K562 (cell line): ENCODE measurements around the gene HNRNPA2B1. TPM values are rescaled to one million over a fixed set of nuclear protein-coding genes. Genes with fewer than 3 reads are reported as not detected.
A peak's percentile ranks its signal among the peaks of the same experiment; 100 is the strongest.

Source experiments
- DNMT1 ChIP-seq: fragments of 450-650 bp; IDR thresholded peaks from 2 replicates; pipeline ENCODE4 v1.6.1; 2016; ENCODE audit warnings: antibody characterized with exemption, mild to moderate bottlenecking
- GATAD2A ChIP-seq: fragments of 450-650 bp; IDR thresholded peaks from 2 replicates; pipeline ENCODE4 v1.6.1; 2017
- MAFG ChIP-seq: fragments of 450-650 bp; conservative IDR thresholded peaks from 2 replicates; pipeline ENCODE4 v1.6.1; 2016; ENCODE audit warnings: missing genetic modification characterization, missing compliant biosample characterization
- NCOR1 ChIP-seq: fragments of 450-650 bp; IDR thresholded peaks from 2 replicates; pipeline ENCODE4 v1.6.1; 2016; ENCODE audit warnings: mild to moderate bottlenecking, moderate library complexity
- NFRKB ChIP-seq: fragments of 450-650 bp; IDR thresholded peaks from 2 replicates; pipeline ENCODE4 v1.6.1; 2016; ENCODE audit warnings: low read depth
- PRMT5 ChIP-seq: sonication (generic); formaldehyde crosslinking; IDR thresholded peaks from 2 replicates; pipeline ENCODE4 v1.5.0; 2020; ENCODE audit warnings: missing genetic modification reagents
- RBM25 ChIP-seq: fragments of 200-400 bp; formaldehyde crosslinking; IDR thresholded peaks from 2 replicates; pipeline ENCODE4 v1.6.1; 2018; ENCODE audit warnings: low read length, low read depth, moderate library complexity; ENCODE audit not compliant: severe bottlenecking
- SMC3 ChIP-seq: conservative IDR thresholded peaks from 2 replicates; pipeline ENCODE4 v1.6.1; 2011; ENCODE audit warnings: low read depth, low read length, improper control_type of control experiment; ENCODE audit not compliant: insufficient read depth
- SRF ChIP-seq, 2 experiments: fragments of 250-450, 450-650 bp in 1 of 2; sonication (Bioruptor Pico) in 1 of 2; sonication (generic) in 1 of 2; formaldehyde crosslinking; IDR thresholded peaks; 2 replicates each; pipeline versions ENCODE4 v1.5.0 to v1.5.1; 2020 to 2022; ENCODE audit warnings: mild to moderate bottlenecking in 1 of 2, missing genetic modification reagents in 1 of 2
- TAL1 ChIP-seq: fragments of 450-650 bp; IDR thresholded peaks from 2 replicates; pipeline ENCODE4 v1.6.1; 2016; ENCODE audit warnings: mild to moderate bottlenecking
- TCF3 ChIP-seq: sonication (generic); formaldehyde crosslinking; IDR thresholded peaks from 2 replicates; pipeline ENCODE4 v1.4.0; 2020; ENCODE audit warnings: mild to moderate bottlenecking, missing genetic modification reagents
- TEAD4 ChIP-seq, 2 experiments: sonication (generic) in 1 of 2; formaldehyde crosslinking in 1 of 2; IDR thresholded peaks; 2 replicates each; pipeline versions ENCODE4 v1.6.1 to v1.8.0; 2012 to 2022; ENCODE audit warnings: borderline replicate concordance in 1 of 2, inconsistent platforms in 1 of 2, low read length in 1 of 2, mild to moderate bottlenecking in 1 of 2, missing genetic modification reagents in 1 of 2
- TGIF2 ChIP-seq: sonication (generic); formaldehyde crosslinking; IDR thresholded peaks from 2 replicates; pipeline ENCODE4 v1.8.1; 2022; ENCODE audit warnings: mild to moderate bottlenecking, missing genetic modification reagents, moderate library complexity
- ZBTB7A ChIP-seq: IDR thresholded peaks from 2 replicates; pipeline ENCODE4 v1.6.1; 2011; ENCODE audit warnings: low read depth, mild to moderate bottlenecking, low read length, moderate library complexity, borderline replicate concordance; ENCODE audit not compliant: control insufficient read depth
- ZFX ChIP-seq: sonication (generic); formaldehyde crosslinking; IDR thresholded peaks from 2 replicates; pipeline ENCODE4 v1.8.0; 2022; ENCODE audit warnings: mild to moderate bottlenecking, missing genetic modification reagents, moderate library complexity
- polyA plus RNA-seq, 8 experiments: library from polyadenylated mRNA; depleted of rRNA in 4 of 8; stranded (reverse) in 5 of 8; unstranded in 3 of 8; fragments of >200 nt; fragmentation: Nextera tagmentation in 2 of 8; fragmentation: Illumina TruSeq in 1 of 8; extraction: Ambion mirVana in 2 of 8; extraction: Trizol in 1 of 8; gene quantifications; 2 replicates each; pipeline versions ENCODE4 v1.2.1 to v1.2.3, GENCODE V29; 2011 to 2014; ENCODE audit warnings: inconsistent platforms in 1 of 8, missing spikeins in 1 of 8
- total RNA-seq, 7 experiments: library from RNA; depleted of rRNA in 6 of 7; stranded (reverse); fragments of >200 nt in 6 of 7; fragmentation: Illumina TruSeq in 2 of 7; extraction: Trizol in 2 of 7; gene quantifications; 2 replicates each; pipeline versions ENCODE4 v1.2.1 to v1.2.3, GENCODE V29; 2011 to 2021; ENCODE audit warnings: low replicate concordance in 1 of 7
- TF ChIP-seq, protein P1 (sequence below): fragments of 450-650 bp; formaldehyde crosslinking; conservative IDR thresholded peaks from 2 replicates; pipeline ENCODE4 v1.4.0; 2022; ENCODE audit warnings: mild to moderate bottlenecking, missing genetic modification characterization
- TF ChIP-seq, protein P2 (sequence below): fragments of 200-400 bp; formaldehyde crosslinking; IDR thresholded peaks from 2 replicates; pipeline ENCODE4 v1.6.1; 2017; ENCODE audit warnings: mild to moderate bottlenecking, low read depth, low read length, moderate library complexity
- TF ChIP-seq, protein P3 (sequence below): fragments of 250-450 bp; sonication (Bioruptor Pico); IDR thresholded peaks from 2 replicates; pipeline ENCODE4 v1.5.0; 2021; ENCODE audit warnings: mild to moderate bottlenecking, moderate library complexity
- TF ChIP-seq, protein P4 (sequence below): sonication (generic); formaldehyde crosslinking; IDR thresholded peaks from 2 replicates; pipeline ENCODE4 v1.8.1; 2023; ENCODE audit warnings: mild to moderate bottlenecking, missing genetic modification reagents

Gene HNRNPA2B1
- total and polyA plus RNA-seq, 9 of the 15 experiments (the other 6 are each of a cell fraction or from before 2014, with no cell fraction given): 630 to 1,989 (median 865) TPM

DNA sequence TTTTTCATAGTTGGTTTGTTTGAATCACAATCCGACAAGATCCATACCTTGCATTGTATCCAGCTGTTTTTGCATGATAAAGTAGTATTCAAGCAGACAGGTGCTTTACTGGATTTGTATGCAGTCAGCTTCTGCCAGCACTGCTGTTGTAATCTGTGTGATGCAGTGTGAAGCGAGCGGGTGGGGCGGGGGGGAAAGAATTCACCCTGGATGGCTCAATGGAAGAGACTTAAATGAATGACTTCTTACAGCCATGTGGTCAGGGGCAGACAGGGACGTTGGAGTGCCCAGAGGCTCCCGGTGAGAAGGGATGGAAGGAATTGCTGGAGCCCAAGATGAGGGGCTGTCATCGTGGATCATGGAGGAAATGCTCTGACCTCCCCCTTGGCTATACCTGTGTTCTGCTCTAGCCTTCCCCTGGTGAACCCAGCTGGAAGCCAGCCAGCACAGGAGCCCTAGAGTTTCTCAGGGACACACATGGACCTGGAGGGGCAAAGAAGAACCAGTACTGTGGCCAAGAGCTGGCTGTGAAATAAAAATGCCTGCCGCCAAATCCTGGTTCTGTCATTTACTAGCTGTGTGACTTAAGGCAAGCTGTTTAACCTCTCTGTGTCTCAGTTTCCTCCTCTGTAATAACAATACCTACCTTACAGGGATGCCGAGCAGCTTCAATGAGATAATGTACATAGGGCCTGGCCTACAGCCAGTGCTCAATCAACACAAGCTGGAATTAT is 34.4 kb downstream of the HNRNPA2B1 start (continued):
- TF ChIP-seq, protein P1, sequence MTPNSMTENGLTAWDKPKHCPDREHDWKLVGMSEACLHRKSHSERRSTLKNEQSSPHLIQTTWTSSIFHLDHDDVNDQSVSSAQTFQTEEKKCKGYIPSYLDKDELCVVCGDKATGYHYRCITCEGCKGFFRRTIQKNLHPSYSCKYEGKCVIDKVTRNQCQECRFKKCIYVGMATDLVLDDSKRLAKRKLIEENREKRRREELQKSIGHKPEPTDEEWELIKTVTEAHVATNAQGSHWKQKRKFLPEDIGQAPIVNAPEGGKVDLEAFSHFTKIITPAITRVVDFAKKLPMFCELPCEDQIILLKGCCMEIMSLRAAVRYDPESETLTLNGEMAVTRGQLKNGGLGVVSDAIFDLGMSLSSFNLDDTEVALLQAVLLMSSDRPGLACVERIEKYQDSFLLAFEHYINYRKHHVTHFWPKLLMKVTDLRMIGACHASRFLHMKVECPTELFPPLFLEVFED (CRISPR knock-in tag): no peak
- TF ChIP-seq RBM25 (peak; percentile 55), NCOR1 (peak; percentile 32; the same call in 1 of the 2 replicates), SMC3 (no peak), ZBTB7A (no peak), MAFG (tag) (no peak), PRMT5 (no peak), GATAD2A (no peak), DNMT1 (no peak), TGIF2 (CRISPR knock-in tag) (no peak), TCF3 (peak; percentile 38; the same call in 1 of the 2 replicates), ZFX (CRISPR knock-in tag) (no peak), TAL1 (peak; percentile 44; the same call in 1 of the 2 replicates), SRF (CRISPR knock-in tag; IDR thresholded peaks at IDR 0.05) (no peak), NFRKB (no peak), TEAD4 (IDR thresholded peaks at IDR 0.05; ENCODE audit: low read length) (peak; percentile 49; the same call in 1 of the 2 replicates), TEAD4 (CRISPR knock-in tag; IDR thresholded peaks at IDR 0.05; ENCODE audit: borderline replicate concordance) (no peak)
- TF ChIP-seq, protein P2, sequence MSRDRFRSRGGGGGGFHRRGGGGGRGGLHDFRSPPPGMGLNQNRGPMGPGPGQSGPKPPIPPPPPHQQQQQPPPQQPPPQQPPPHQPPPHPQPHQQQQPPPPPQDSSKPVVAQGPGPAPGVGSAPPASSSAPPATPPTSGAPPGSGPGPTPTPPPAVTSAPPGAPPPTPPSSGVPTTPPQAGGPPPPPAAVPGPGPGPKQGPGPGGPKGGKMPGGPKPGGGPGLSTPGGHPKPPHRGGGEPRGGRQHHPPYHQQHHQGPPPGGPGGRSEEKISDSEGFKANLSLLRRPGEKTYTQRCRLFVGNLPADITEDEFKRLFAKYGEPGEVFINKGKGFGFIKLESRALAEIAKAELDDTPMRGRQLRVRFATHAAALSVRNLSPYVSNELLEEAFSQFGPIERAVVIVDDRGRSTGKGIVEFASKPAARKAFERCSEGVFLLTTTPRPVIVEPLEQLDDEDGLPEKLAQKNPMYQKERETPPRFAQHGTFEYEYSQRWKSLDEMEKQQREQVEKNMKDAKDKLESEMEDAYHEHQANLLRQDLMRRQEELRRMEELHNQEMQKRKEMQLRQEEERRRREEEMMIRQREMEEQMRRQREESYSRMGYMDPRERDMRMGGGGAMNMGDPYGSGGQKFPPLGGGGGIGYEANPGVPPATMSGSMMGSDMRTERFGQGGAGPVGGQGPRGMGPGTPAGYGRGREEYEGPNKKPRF: no peak
- TF ChIP-seq, protein P3, sequence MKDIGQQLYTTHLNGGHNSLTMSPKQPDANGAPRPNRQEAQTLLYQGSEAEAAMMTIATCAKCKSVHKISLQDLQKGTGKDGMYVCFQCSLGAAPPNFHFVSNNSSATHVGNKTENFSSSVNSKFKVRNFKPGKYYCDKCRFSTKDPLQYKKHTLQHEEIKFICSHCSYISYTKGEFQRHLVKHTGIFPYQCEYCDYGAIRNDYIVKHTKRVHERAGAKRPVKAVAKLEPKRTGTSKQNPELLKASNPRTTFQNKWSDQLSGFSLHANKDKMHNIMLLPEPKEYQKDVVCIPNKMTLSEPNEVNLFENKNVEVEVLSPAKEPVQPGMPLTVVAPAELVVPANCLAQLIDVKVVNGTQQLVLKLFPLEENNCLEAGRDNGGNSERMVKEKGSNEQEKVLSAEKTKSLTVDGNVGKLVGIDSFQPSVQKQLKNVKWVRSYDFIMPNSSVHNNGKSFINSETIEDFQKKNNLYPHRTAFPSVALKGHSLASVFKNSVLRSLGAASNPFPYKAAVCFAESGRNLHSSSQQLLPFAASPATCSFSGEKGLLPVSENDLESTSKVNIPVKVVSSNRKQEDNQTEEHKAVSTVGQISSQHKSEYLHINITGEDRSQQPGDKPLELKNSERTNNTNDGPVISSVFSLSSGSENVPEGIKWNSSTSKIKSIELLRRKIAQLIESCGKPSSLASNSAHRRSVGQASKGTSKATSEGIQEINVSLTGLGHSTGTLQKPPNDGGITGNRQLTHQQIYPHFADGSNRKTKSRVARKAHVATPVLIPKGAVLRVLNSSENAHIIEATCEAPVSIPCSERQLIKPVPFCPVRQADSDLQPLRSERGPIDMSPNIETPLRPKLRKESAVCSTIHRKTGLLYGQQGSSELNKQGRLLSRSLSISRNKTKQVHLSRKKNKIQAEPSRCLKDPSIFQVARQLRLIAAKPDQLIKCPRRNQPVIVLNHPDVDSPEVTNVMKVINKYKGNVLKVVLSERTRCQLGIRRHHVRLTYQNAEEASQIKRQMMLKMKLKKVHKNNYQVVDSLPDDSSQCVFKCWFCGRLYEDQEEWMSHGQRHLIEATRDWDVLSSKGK (CRISPR knock-in tag): no peak
- TF ChIP-seq, protein P4, sequence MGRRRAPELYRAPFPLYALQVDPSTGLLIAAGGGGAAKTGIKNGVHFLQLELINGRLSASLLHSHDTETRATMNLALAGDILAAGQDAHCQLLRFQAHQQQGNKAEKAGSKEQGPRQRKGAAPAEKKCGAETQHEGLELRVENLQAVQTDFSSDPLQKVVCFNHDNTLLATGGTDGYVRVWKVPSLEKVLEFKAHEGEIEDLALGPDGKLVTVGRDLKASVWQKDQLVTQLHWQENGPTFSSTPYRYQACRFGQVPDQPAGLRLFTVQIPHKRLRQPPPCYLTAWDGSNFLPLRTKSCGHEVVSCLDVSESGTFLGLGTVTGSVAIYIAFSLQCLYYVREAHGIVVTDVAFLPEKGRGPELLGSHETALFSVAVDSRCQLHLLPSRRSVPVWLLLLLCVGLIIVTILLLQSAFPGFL (CRISPR knock-in tag): no peak
